Activated CD8-positive, alpha-beta T cell treated with anti-CD3 and anti-CD28 coated beads for 36 hours (primary cell): Measurements from ENCODE around the gene PCBD2. TPM values are rescaled to one million over a fixed set of nuclear protein-coding genes. Genes with fewer than 3 reads are reported as not detected.

ENCODE experiments used
- ATAC-seq: fragments of 200-7000 bp; cut with Tn5 transposase; one replicate; pipeline ENCODE4 v1.10.0; 2021; ENCODE audit warnings: mild to moderate bottlenecking, moderate library complexity
- CTCF ChIA-PET: fragments of 350-600 bp; sonication (Branson Sonifier 250); formaldehyde crosslinking; loops from one replicate; lab custom pipeline; 2021; ENCODE audit warnings: antibody characterized with exemption; lab: Charles Lee
- POLR2A ChIA-PET: fragments of 350-600 bp; sonication (Branson Sonifier 250); formaldehyde crosslinking; loops from one replicate; lab custom pipeline; 2021; ENCODE audit warnings: antibody characterized with exemption; lab: Charles Lee
- DNase-seq: peaks from one replicate; pipeline ENCODE4 v3.0.0-alpha.2; 2020
- H3K27ac Mint-ChIP-seq: one replicate; pipeline ENCODE4 v1.8.0; 2021; ENCODE audit warnings: mild to moderate bottlenecking, mixed read lengths
- H3K27me3 Mint-ChIP-seq: one replicate; pipeline ENCODE4 v1.8.0; 2021; ENCODE audit warnings: mixed read lengths
- H3K36me3 Mint-ChIP-seq: one replicate; pipeline ENCODE4 v1.8.0; 2021; ENCODE audit warnings: low read depth, mixed read lengths
- H3K4me1 Mint-ChIP-seq: one replicate; pipeline ENCODE4 v1.8.0; 2021; ENCODE audit warnings: low read depth, mixed read lengths
- H3K4me3 Mint-ChIP-seq: one replicate; pipeline ENCODE4 v1.8.0; 2021; ENCODE audit warnings: mild to moderate bottlenecking, moderate library complexity, mixed read lengths
- H3K9me3 Mint-ChIP-seq: one replicate; pipeline ENCODE4 v1.8.0; 2021; ENCODE audit warnings: mixed read lengths
- intact Hi-C: fragments of 100-400 bp; cut with micrococcal nuclease; formaldehyde crosslinking; loops from one replicate; pipeline ENCODE4 v1.10.0; 2022
- total RNA-seq, 2 experiments: library from RNA; stranded (reverse); gene quantifications; one replicate each; pipeline ENCODE4 v1.2.3, GENCODE V29; 2021
- TF ChIP-seq, protein P1 (sequence below): fragments of 200-600 bp; IDR thresholded peaks from one replicate; pipeline ENCODE4 v1.8.0; 2022; ENCODE audit warnings: antibody characterized with exemption, mild to moderate bottlenecking

The PCBD2 gene
- total RNA-seq, 2 experiments from 2014 or later = 8.1 to 8.8 TPM

DNA sequence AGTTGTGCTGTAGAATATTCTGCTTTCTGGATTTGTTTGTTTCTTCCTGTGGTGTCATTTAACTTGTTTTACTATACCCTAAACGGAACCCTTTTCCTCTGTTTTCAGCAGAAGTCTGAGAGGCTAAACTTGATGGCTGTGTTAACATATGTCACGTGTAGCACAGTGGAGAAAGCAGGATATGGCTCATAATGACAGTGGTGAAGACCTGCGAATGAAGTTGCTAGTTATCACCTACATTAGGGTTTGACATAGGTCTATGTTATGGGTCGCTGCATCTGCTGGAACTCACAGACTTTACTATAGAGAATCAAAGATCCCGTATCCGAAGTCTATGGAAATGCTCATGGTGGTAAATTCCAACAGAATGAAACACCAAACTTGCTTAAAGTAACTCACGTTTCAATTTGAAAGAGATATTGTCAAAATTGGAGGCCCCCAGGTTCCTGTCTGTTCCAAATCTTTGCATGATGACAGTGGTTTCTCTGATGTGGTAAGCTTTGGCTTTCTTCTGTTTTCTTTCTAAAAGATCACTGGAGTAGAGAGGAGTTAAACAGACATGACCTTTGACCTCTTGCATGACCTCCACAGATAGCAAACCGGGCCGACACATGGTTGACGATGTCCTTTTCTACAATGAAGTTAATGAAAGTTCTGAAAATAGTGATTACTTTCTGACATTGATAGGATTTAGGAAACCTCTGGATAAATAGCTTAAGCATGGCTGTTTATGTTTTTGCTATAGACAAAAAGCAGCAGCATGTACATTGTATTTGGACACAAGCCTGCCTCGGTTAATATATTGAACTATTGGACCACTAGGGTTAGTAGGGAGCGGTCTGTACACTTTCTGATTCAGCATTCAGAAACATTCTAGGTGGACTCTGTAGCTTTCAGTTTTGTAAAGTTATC is 59.7 kb downstream of the PCBD2 start:
- ATAC-seq = peak; percentile 91
- peak; percentile 27 for DNase-seq
- Mint-ChIP-seq H3K4me3 (no peak overlapping the region), H3K36me3 (peaks cover 15% of the 10 kb centered on the region), H3K27ac (peak overlapping the region; percentile 60), H3K4me1 (peaks cover 25% of the 10 kb centered on the region), H3K9me3 (no peaks in the 10 kb centered on the region), H3K27me3 (no peaks in the 10 kb centered on the region)
- intact Hi-C loops = no loop called here
- ChIA-PET CTCF (interaction anchor here (0.9 kb wide), 1 partner anchor 12 kb away, joined by 3 read pairs; no protein-coding TSS in a partner anchor), POLR2A (interaction anchor here (1.0 kb wide), 1 partner anchor 13 kb away, joined by 3 read pairs; no protein-coding TSS in a partner anchor)
- TF ChIP-seq, protein P1, sequence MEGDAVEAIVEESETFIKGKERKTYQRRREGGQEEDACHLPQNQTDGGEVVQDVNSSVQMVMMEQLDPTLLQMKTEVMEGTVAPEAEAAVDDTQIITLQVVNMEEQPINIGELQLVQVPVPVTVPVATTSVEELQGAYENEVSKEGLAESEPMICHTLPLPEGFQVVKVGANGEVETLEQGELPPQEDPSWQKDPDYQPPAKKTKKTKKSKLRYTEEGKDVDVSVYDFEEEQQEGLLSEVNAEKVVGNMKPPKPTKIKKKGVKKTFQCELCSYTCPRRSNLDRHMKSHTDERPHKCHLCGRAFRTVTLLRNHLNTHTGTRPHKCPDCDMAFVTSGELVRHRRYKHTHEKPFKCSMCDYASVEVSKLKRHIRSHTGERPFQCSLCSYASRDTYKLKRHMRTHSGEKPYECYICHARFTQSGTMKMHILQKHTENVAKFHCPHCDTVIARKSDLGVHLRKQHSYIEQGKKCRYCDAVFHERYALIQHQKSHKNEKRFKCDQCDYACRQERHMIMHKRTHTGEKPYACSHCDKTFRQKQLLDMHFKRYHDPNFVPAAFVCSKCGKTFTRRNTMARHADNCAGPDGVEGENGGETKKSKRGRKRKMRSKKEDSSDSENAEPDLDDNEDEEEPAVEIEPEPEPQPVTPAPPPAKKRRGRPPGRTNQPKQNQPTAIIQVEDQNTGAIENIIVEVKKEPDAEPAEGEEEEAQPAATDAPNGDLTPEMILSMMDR = no peak

DNA sequence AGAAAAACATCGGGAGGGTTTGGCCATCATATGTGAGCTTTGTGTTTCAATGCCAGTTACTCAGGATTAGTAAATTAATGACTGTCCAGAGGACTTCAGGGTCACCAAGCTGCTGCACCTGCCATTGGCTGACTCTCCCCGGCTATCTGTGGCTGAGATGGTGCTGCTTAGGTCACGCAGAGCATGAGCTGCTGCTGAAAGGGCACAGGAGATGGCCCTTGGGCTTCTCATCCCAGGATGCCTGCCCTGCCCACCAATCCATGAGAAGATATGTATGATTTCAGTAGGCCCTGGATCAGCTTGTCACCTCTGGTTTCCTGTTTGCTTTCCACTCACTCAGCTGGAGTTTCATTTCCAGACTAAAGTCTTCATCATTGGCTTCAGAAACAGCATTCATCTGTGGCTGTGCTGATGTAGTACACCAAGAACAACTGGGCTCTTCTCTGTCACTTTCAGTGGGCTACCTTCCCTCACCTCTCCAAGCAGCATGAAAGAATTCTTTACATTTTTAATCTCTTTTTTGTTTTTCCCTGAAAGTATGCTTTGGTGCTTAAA is 60.4 kb downstream of the PCBD2 start:
- ChIA-PET POLR2A (interaction anchor here (1.0 kb wide), 1 partner anchor 14 kb away, joined by 3 read pairs; no protein-coding TSS in a partner anchor), CTCF (interaction anchor here (0.9 kb wide), 1 partner anchor 13 kb away, joined by 3 read pairs; no protein-coding TSS in a partner anchor)
- no peaks in the 10 kb centered on the region for H3K27me3 Mint-ChIP-seq
- intact Hi-C loops = no loop called here
- ATAC-seq (peak; percentile 42), DNase-seq (peak; percentile 3)
- no peak overlapping the region for H3K4me3 Mint-ChIP-seq
- H3K4me1 Mint-ChIP-seq = peaks cover 25% of the 10 kb centered on the region
- no peaks in the 10 kb centered on the region for H3K9me3 Mint-ChIP-seq
- H3K27ac Mint-ChIP-seq = peak overlapping the region; percentile 65
- H3K36me3 Mint-ChIP-seq = peaks cover 14% of the 10 kb centered on the region
- TF ChIP-seq, protein P1 = no peak

DNA sequence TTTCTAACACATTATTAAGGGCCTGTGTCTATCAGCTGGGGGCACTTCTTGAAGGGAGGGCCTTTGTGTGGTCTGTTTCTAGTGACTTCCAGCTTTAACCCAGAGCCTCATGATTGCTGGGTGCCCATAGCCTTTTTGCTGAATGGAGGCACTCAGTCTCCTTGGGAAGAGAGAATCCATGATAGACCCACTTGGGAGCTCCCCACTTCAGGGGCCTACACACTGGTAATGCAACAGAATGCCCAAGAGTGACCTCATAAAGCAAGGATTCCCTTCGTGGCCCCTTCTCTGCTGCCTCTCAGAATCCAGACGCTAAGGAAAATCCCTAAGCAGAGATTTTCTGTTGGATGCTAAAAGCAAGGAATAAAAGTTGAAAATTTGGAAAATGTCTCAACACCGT is 62.7 kb downstream of the PCBD2 start, which contains the start of gene CATSPER3:
Gene CATSPER3, plus strand, starts transcription at position 301 of the 400 bp plus-strand sequence. Its CDS starts 85 bp downstream, at position 386.
- H3K4me1 Mint-ChIP-seq = peaks cover 25% of the 10 kb centered on the region
- H3K36me3 Mint-ChIP-seq = peaks cover 12% of the 10 kb centered on the region
- no peak within 1 kb of the TSS for H3K27ac Mint-ChIP-seq
- CTCF ChIA-PET = no interaction called here
- H3K9me3 Mint-ChIP-seq = no peaks in the 10 kb centered on the region
- intact Hi-C loops = no loop called here
- ATAC-seq (no peak), DNase-seq (no peak)
- POLR2A ChIA-PET = interaction anchor here (0.6 kb wide), 1 partner anchor 211 kb away, joined by 4 read pairs; no protein-coding TSS in a partner anchor
- H3K27me3 Mint-ChIP-seq = no peaks in the 10 kb centered on the region
- TF ChIP-seq, protein P1 = no peak
- no peak within 1 kb of the TSS for H3K4me3 Mint-ChIP-seq

DNA sequence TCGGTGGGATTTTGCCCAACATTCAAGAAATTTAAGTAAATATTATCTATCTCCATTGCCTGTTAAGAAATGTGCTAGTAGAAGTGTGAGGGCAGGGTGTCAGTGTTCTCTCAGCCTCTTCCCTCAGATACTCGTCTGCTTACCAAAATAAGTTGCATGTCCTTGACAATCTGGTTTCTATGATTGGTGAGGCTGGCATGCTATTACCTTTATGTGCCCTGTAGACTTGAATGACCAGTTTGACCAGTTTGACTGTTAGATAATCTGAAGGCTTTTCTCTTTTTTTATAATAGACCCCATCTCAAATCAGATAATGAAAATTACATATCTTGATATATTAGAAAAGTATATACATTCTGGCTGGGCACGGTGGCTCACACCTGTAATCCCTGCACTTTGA is 63.1 kb downstream of the PCBD2 start:
- ChIA-PET CTCF (no interaction called here), POLR2A (no interaction called here)
- H3K27ac Mint-ChIP-seq = no peak overlapping the region
- peaks cover 25% of the 10 kb centered on the region for H3K4me1 Mint-ChIP-seq
- TF ChIP-seq, protein P1 = no peak
- H3K4me3 Mint-ChIP-seq = no peak overlapping the region
- intact Hi-C loops = no loop called here
- no peak for DNase-seq
- no peaks in the 10 kb centered on the region for H3K27me3 Mint-ChIP-seq
- no peak for ATAC-seq
- no peaks in the 10 kb centered on the region for H3K9me3 Mint-ChIP-seq
- peaks cover 12% of the 10 kb centered on the region for H3K36me3 Mint-ChIP-seq
